ENCODE measurements around the gene TNRC6C. TPM values are rescaled to one million over a fixed set of nuclear protein-coding genes. Genes with fewer than 3 reads are reported as not detected.
A peak's percentile ranks its signal among the peaks of the same experiment; 100 is the strongest.

The TNRC6C gene
- total RNA-seq, 1 donor: 6.2 TPM

GRCh38 chr17:78106211-78106610 lies 147.7 kb downstream of the TNRC6C start:
- Histone ChIP-seq H3K79me2 (ENCODE audit: insufficient read depth, low read length) (no peaks in the 10 kb centered on the region), H3K27ac (ENCODE audit: low read depth, low read length) (no peak overlapping the region), H3K4me2 (ENCODE audit: insufficient read depth, low read length) (no peak overlapping the region), H4K20me1 (ENCODE audit: insufficient read depth, low read length) (no peaks in the 10 kb centered on the region), H3K9me3 (ENCODE audit: low read depth, low read length) (no peaks in the 10 kb centered on the region), H2AFZ (ENCODE audit: low read length) (no peak overlapping the region), H3K4me3 (ENCODE audit: insufficient read depth, low read length) (no peak overlapping the region), H3K4me1 (ENCODE audit: insufficient read depth, low read length) (no peaks in the 10 kb centered on the region), H3K36me3 (ENCODE audit: insufficient read depth, low read length) (peaks cover 9% of the 10 kb centered on the region), H3K27me3 (ENCODE audit: insufficient read depth, low read length) (no peaks in the 10 kb centered on the region)
- no peak for DNase-seq (ENCODE audit: insufficient read length, low spot score, missing footprints)
- TF ChIP-seq CTCF (IDR thresholded peaks at IDR 0.05; ENCODE audit: extremely low read depth, low read depth, low read length): no peak

GRCh38 chr17:78107457-78107856 lies 149.0 kb downstream of the TNRC6C start:
- DNase-seq (ENCODE audit: insufficient read length, low spot score, missing footprints): peak; percentile 79
- H3K9me3 ChIP-seq (ENCODE audit: low read depth, low read length): no peaks in the 10 kb centered on the region
- peaks cover 9% of the 10 kb centered on the region for H3K36me3 ChIP-seq (ENCODE audit: insufficient read depth, low read length)
- H3K4me2 ChIP-seq (ENCODE audit: insufficient read depth, low read length): no peak overlapping the region
- no peak for TF ChIP-seq CTCF (IDR thresholded peaks at IDR 0.05; ENCODE audit: extremely low read depth, low read depth, low read length)
- no peaks in the 10 kb centered on the region for H3K27me3 ChIP-seq (ENCODE audit: insufficient read depth, low read length)
- no peaks in the 10 kb centered on the region for H4K20me1 ChIP-seq (ENCODE audit: insufficient read depth, low read length)
- H3K4me1 ChIP-seq (ENCODE audit: insufficient read depth, low read length): no peaks in the 10 kb centered on the region
- H3K79me2 ChIP-seq (ENCODE audit: insufficient read depth, low read length): no peaks in the 10 kb centered on the region
- H2AFZ ChIP-seq (ENCODE audit: low read length): no peak overlapping the region
- no peak overlapping the region for H3K27ac ChIP-seq (ENCODE audit: low read depth, low read length)
- H3K4me3 ChIP-seq (ENCODE audit: insufficient read depth, low read length): no peak overlapping the region

GRCh38 chr17:78107976-78108725 lies 149.6 kb downstream of the TNRC6C start:
- Histone ChIP-seq H3K27ac (ENCODE audit: low read depth, low read length) (no peak overlapping the region), H3K4me3 (ENCODE audit: insufficient read depth, low read length) (no peak overlapping the region), H3K27me3 (ENCODE audit: insufficient read depth, low read length) (peaks cover under 1% of the 10 kb centered on the region), H4K20me1 (ENCODE audit: insufficient read depth, low read length) (no peaks in the 10 kb centered on the region), H3K9me3 (ENCODE audit: low read depth, low read length) (no peaks in the 10 kb centered on the region), H3K36me3 (ENCODE audit: insufficient read depth, low read length) (peaks cover 9% of the 10 kb centered on the region), H3K4me2 (ENCODE audit: insufficient read depth, low read length) (no peak overlapping the region), H3K4me1 (ENCODE audit: insufficient read depth, low read length) (no peaks in the 10 kb centered on the region), H3K79me2 (ENCODE audit: insufficient read depth, low read length) (no peaks in the 10 kb centered on the region), H2AFZ (ENCODE audit: low read length) (no peak overlapping the region)
- peak; percentile 52 for DNase-seq (ENCODE audit: insufficient read length, low spot score, missing footprints)
- no peak for TF ChIP-seq CTCF (IDR thresholded peaks at IDR 0.05; ENCODE audit: extremely low read depth, low read depth, low read length)

GRCh38 chr17:78108726-78109488 lies 150.4 kb downstream of the TNRC6C start:
- H2AFZ ChIP-seq (ENCODE audit: low read length): no peak overlapping the region
- no peak overlapping the region for H3K4me3 ChIP-seq (ENCODE audit: insufficient read depth, low read length)
- H3K27me3 ChIP-seq (ENCODE audit: insufficient read depth, low read length): peaks cover 8% of the 10 kb centered on the region
- DNase-seq (ENCODE audit: insufficient read length, low spot score, missing footprints): peak; percentile 45
- no peaks in the 10 kb centered on the region for H4K20me1 ChIP-seq (ENCODE audit: insufficient read depth, low read length)
- H3K79me2 ChIP-seq (ENCODE audit: insufficient read depth, low read length): no peaks in the 10 kb centered on the region
- no peak for TF ChIP-seq CTCF (IDR thresholded peaks at IDR 0.05; ENCODE audit: extremely low read depth, low read depth, low read length)
- no peaks in the 10 kb centered on the region for H3K4me1 ChIP-seq (ENCODE audit: insufficient read depth, low read length)
- no peak overlapping the region for H3K4me2 ChIP-seq (ENCODE audit: insufficient read depth, low read length)
- no peaks in the 10 kb centered on the region for H3K9me3 ChIP-seq (ENCODE audit: low read depth, low read length)
- H3K36me3 ChIP-seq (ENCODE audit: insufficient read depth, low read length): peaks cover 1% of the 10 kb centered on the region
- H3K27ac ChIP-seq (ENCODE audit: low read depth, low read length): no peak overlapping the region

All from osteoblast (primary cell).